HG03175 (cell line): ENCODE measurements around the gene AXL.
A peak's percentile ranks its signal among the peaks of the same experiment; 100 is the strongest.
"Not testable (repeated sequence)": the region's sequence is repeated elsewhere in the genome, so short reads cannot be mapped to it uniquely, and the experiment has no call there.

ENCODE experiments used
- ATAC-seq: cut with Tn5 transposase; IDR thresholded peaks from one replicate; pipeline ENCODE4 v1.9.1; 2021; ENCODE audit warnings: mild to moderate bottlenecking, moderate library complexity; ENCODE audit not compliant: unreplicated experiment

Gene AXL

GRCh38 chr19:41269055-41269454 lies 50.0 kb downstream of the AXL start:
- ATAC-seq = no peak

- ATAC-seq = no peak
Observed at GRCh38 chr19:41269571-41269970, 50.5 kb downstream of the AXL start.

GRCh38 chr19:41273076-41273475 lies 54.1 kb downstream of the AXL start:
- no peak for ATAC-seq

- no peak for ATAC-seq
Observed at GRCh38 chr19:41274802-41275201, 55.8 kb downstream of the AXL start.

- ATAC-seq = no peak
Observed at GRCh38 chr19:41276231-41276630, 57.2 kb downstream of the AXL start.

GRCh38 chr19:41278478-41278877 lies 59.5 kb downstream of the AXL start:
- ATAC-seq = no peak

GRCh38 chr19:41288673-41289530 lies 69.9 kb downstream of the AXL start:
- no peak for ATAC-seq

- ATAC-seq = not testable (repeated sequence)
Observed at GRCh38 chr19:41289814-41290213, 70.8 kb downstream of the AXL start.

- no peak for ATAC-seq
Observed at GRCh38 chr19:41294393-41294792, 75.4 kb downstream of the AXL start.

- ATAC-seq = no peak
Observed at GRCh38 chr19:41295499-41295898, 76.5 kb downstream of the AXL start.

GRCh38 chr19:41296433-41296871 lies 77.4 kb downstream of the AXL start:
- ATAC-seq = no peak

GRCh38 chr19:41297628-41298347 lies 78.8 kb downstream of the AXL start:
- ATAC-seq = peak; percentile 77

GRCh38 chr19:41298348-41298964 lies 79.4 kb downstream of the AXL start:
- ATAC-seq = peak; percentile 20

- no peak for ATAC-seq
Observed at GRCh38 chr19:41299046-41299754, 80.2 kb downstream of the AXL start.

- ATAC-seq = no peak
Observed at GRCh38 chr19:41299755-41300089, 80.7 kb downstream of the AXL start.

- no peak for ATAC-seq
Observed at GRCh38 chr19:41300555-41300954, 81.5 kb downstream of the AXL start.

GRCh38 chr19:41302624-41303351 lies 83.8 kb downstream of the AXL start:
- peak; percentile 59 for ATAC-seq

GRCh38 chr19:41303954-41304353 lies 84.9 kb downstream of the AXL start:
- no peak for ATAC-seq

GRCh38 chr19:41304706-41305483 lies 85.9 kb downstream of the AXL start:
- no peak for ATAC-seq
